DND-41 (cell line): ENCODE measurements around the gene TJP3.

ENCODE experiments used
- CTCF ChIP-seq: IDR thresholded peaks from 2 replicates; pipeline ENCODE4 v1.5.1; 2012; ENCODE audit warnings: borderline replicate concordance, low read length, moderate library complexity, mild to moderate bottlenecking; ENCODE audit not compliant: poor library complexity, severe bottlenecking; ENCODE audit errors: extremely low read depth
- EZH2 ChIP-seq: IDR thresholded peaks from 3 replicates; pipeline ENCODE4 v1.6.1; 2012; ENCODE audit warnings: borderline replicate concordance, low read depth, mild to moderate bottlenecking, moderate library complexity, low read length, inconsistent platforms; ENCODE audit not compliant: severe bottlenecking

GRCh38 chr19:3750211-3750610, 42.0 kb downstream of the TJP3 start:
- TF ChIP-seq CTCF, result no peak
- TF ChIP-seq EZH2, result no peak
